DMS79 (cell line): ENCODE data around the gene BTBD19.
"Not testable (repeated sequence)": the region's sequence is repeated elsewhere in the genome, so short reads cannot be mapped to it uniquely, and the experiment has no call there.

Experiments used
- DNase-seq: peaks from one replicate; lab custom pipeline; 2025; lab: John Stamatoyannopoulos, UW

BTBD19 gene

DNA sequence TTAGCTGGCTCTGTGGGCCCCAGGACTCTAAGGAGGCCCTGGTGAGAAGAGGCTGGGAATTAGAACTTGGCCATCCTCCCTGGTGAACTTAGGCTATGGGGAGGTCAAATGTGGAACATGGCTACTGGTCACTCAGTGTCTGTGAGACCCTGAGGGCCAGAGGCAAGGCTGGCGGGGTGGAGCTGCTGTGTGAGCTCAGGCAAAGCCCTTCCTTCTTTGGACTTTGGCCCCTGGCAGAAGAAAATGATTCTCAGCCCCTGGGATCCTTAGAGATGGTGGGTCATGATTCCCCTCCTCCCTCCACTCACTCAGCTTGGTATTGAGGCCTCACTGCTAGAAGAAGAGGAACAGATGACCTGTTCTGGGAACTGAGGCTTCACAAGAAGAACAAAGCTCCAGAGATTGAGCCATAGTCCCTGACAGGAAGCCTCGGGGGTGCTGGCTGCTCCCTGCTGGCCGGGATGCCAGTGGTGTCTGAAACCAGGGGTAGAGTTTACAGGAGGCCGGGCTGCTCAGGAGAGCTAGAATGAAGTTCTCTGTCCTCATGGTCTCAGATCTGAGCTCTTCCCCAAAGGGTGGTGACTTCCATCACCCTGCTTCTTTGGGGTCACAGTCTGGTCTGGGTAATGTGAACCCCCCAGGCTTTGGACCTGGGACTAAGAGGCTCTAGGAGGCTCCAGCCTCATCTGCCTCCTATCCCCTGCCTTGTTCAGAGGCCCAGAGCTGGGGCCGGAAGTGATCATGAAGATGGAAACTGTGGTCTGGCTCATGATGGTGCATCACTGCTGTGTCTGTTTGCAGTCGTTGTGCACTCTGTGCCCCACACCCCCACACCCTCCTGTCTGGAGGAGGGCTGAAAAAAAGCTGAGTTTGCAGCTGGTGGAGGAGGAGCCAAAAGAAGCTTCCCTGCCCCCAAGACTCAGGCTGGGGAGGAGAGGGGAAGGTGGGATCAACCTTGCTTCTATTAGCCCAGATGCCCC, 905 bp downstream of the BTBD19 start:
- DNase-seq = no peak

DNA sequence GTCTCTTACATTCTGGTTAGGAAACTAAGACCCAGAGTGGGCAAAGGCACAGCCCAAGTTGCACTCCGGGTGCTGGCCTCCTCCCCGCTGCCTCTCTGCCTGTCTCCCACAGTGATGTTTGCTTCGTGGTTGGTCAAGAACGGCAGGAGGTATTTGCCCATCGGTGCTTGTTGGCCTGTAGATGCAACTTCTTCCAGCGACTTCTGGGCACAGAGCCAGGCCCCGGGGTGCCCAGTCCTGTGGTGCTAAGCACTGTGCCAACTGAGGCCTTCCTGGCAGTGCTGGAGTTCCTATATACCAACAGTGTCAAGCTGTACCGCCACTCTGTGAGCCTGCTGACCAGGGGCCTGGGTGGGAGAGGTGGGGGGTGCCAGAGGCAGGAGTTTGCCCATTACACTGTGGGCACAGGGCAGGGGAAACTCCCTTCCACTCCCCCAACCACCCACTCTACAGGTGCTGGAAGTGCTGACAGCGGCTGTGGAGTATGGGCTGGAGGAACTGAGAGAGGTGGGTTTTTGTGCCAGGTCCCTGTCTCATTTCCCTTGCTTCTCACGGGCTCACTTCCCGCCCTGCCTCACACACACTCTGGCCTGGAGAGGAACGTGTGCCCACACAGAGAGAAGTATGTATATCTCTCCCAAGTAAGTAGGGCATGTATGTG, 1.9 kb downstream of the BTBD19 start:
- DNase-seq = no peak

DNA sequence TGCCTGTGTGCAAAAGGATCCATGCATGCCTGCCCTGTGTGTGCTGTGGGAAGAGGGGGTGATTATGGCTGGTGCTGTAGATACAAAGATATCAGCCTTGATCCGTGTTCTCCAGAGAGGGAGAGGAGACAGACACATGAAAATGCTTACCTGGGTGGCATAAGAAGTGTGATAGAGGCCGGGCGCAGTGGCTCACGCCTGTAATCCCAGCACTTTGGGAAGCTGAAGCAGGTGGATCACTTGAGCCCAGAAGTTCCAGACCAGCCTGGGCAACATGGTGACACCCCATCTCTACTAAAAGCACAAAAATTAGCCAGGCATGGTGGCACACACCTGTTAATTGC, 2.4 kb downstream of the BTBD19 start:
- DNase-seq = not testable (repeated sequence)

DNA sequence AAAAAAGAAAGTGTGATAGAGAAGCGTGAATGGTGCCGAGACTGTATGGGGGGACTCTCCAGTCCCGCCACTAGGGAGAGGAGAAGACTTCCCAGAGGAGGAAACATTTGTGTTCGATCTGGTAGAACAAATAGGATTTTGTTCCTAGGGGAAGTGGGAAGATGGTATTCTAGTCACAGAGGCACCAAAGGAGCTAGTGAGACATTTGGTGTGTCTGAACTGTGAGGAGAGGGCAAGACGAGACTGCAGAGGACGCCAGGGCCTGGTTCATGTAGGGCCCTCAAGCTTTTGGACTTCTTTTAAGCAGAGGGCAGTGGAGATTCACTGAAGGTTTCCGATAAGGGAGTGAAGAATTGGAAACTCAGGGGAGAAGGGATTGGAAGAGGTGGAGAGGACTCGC, 2.9 kb downstream of the BTBD19 start:
- no peak for DNase-seq

DNA sequence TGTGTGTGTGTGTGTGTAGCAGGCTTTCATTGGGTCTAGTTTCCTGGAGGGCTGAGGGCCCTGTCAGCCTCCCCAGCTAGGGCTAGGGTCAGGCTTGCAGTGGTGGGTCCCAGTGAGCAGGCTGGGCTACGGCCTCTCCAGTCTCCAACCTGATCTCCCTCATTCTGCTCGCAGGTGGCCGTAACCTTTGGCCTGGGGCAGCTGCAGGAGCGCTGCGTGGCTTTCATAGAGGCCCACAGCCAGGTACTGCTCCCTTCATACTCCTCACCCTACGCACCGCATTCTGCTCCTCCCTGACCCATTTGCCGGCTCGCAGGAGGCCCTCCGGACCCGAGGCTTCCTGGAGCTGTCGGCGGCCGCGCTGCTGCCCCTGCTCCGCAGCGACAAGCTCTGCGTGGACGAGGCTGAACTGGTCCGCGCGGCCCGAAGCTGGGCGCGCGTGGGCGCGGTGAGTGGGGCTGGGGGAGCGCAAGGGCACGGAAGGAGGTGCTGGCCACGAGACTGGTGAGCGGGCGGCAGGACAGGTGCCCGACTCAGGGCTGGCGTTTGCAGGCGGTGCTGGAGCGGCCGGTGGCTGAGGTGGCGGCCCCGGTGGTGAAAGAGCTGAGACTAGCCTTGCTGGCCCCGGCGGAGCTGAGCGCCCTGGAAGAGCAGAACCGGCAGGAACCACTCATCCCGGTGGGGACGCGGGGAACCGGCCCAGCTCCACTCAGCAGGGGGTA, 4.7 kb downstream of the BTBD19 start:
- DNase-seq = no peak

DNA sequence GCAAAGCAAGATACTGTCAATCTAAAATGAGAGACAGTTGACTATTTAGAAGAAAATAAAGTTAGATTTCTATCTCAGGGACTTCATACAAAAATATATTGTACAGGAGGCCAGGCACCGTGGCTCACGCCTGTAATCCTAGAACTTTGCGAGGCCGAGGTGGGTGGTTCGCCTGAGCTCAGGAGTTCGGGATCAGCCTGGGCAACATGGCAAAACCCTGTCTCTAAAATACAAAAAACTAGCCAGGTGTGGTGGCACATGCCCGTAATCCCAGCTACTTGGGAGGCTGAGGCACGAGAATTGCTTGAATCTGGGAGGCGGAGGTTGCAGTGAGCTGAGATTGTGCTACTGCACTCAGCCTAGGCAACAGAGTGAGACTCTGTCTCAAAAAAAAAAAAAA, 7.6 kb downstream of the BTBD19 start:
- DNase-seq = not testable (repeated sequence)

DNA sequence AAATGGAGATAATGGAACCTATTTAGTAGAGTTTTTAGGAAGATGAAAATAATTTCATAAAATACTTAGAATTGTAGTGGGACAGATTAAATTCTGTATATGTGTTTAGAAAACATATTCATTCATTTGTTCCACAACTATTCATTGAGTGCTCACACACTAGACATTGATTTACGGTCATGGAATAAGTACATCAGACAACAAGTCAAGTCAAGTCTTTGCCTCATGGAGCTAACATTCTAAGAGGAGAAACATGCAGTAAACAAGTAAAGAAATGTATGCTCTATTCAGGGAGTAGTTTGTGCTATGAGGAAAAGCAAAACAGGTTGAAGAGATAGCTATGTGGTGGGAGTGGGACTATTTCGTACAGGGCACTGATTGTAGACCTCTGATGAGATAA, 9.0 kb downstream of the BTBD19 start:
- DNase-seq = no peak

DNA sequence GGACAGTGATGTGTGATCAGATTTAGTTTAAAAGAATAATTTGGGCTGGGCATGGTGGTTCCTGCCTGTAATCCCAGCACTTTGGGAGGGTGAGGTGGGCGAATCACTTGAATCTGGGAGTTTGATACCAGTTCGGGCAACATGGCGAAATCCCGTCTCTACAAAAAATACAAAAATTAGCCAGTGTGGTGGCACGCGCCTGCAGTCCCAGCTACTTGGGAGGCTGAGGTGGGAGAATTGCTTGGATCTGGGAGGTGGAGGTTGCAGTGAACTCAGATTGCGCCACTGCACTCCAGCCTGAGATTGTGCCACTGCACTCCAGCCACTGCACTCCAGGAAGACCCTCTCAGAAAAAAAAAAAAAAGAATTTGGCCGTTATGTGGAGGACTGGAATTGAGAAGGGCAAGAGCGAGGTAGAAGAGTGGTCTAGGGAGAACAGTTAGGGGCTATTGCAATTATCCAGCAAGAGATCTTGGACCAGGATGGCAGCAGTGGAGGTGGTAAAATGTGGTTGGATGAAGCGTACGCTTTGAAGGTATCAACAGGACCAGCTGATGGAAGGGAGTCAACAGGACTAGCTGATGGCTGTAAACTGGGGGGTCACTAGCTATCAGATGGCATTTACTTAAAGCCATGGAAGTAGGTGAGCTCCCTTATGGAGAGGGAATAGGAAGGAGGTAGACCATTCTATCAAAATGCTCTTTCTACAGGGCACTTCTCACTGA, 9.6 kb downstream of the BTBD19 start:
- DNase-seq = no peak

DNA sequence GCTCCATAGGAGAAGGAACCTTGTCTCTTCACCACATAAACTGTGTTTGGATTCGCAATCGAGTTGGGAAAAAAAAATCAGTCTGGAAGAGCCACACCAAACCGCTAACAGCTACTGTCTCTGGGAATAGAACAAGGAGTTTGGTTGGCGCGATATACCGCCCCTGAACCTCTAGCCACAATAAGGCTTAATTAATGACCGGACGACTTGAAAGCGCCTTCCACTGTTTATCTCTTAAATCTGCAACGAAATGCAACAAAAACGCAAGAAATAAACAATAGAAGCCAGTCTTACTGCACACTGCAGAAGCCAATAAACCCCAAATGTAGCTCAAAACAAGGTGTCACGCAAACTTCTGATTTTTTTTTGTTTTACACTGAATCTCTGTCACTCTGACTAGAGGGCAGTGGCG, 10.9 kb downstream of the BTBD19 start:
- no peak for DNase-seq

DNA sequence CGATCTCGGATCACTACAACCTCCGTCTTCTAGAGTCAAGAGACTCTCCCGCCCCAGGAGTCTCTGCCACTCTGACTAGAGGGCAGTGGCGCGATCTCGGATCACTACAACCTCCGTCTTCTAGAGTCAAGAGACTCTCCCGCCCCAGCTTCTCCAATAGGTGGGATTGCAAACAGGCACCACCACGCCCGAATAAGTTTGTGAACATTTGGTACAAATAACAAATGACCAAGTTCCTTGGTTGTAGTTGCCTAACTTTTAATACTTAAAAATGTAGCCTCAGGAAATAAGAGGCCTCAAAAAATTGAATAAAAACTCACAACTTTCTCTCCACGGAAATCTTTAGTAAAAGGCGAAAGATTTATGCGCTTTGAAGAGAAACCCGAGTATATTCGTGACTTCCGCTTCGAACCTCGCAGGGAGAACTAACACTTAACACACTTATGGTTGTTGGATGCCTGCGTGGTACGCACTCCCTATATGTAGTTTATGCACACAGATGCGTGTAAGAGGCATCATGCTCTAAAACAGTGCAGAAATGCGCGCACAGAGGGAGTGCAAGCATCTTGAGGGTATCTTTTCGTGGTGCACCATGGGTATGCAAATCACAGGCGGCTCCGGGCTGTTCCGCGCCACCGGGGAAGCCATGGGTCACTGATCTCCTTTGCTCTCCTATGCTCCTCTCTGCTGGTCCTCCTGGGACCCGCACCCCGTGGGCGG, 11.4 kb downstream of the BTBD19 start:
- no peak for DNase-seq

DNA sequence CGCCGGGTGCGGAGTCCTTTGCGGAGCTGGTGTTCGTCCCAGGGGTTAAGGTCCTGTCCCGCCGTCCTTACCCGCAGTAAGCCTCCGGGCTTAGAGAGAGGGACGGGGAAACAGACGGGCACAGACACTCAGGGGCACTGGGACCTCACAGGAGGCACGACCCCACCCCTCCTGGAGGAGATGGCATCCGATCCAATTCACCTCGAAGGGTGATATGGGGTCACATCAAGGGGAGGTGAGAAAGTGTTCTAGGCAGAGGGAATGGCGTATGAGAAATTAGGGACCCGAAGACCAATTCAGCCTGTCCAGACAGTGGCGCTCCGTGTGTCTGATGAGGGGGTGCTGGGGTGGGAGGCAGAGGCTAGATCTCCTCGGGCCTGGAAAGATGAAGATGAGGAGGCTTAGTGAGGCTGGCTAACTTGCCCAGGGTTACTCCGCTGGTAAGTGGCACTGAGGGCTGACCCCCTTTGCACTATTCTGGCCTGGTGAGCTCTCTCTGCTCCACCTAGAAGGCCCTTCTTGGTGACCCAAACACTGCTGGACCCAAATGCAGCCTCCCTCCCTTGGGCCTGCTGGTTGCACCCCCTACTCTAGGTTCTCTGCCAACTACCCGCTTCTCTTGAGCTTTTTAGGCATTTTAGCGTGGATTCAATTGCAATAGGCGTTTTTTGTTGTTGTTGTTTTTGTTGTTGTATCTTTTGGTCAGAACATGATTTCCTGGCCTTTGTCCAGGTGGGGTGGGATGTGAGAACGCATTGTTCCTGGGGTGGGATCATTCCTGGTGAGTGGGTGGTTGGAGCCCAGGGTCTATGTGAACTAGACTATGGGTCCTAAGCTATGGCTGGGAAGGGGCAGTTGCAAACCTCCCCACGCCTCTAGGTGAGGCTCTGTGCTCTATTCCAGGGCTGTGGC, 12.3 kb downstream of the BTBD19 start:
- no peak for DNase-seq

DNA sequence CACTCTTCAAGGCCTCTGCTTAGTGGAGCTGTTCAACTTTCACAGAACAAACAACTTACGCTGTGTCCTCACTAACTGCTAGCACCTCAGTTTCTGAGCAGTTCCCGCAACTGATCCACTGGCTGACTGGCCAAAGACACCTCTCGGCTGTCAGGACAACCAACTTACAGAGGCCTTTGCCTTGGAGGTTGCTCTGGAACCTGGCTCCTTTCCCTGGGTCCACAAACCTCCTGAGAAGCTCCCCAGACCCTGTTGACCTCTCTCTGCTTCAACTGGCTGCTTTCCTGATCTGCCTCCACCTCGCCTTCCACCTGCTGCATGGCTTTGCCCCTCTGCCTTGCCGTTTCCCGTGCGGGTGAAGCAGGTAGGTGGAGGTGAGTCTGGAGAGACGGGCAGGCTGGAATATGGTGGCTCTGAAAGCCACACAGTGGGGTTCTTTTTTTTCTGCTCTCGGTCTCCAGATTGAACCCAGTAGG, 13.0 kb downstream of the BTBD19 start:
- DNase-seq = no peak

DNA sequence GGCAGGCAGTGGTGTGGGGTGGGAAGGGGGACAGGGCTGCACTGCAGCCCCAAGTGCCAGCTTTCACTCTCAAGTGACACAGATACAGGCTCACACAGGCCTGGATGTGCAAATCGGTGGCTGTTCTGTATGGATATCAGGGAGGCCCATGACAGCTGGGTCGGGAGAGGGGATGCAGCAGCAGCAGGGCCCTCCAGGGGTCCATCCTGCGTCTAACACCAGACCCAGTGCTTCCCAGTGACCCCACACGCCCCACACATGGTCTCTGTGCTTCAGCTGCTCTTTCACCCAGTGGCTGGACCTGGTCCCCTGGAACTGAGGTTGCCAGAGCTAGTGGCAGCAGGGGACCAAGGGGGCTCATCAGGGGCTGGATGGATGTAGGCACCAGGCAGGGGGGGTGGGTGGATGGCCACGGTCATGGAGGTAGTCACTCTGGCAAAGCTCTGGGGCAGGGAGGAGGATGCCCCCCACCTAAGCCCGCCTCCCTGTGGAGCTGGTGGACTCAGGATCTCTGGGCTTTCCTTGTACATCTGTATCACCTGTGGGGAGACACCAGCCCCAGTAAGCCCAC, 13.9 kb downstream of the BTBD19 start:
- DNase-seq = no peak

DNA sequence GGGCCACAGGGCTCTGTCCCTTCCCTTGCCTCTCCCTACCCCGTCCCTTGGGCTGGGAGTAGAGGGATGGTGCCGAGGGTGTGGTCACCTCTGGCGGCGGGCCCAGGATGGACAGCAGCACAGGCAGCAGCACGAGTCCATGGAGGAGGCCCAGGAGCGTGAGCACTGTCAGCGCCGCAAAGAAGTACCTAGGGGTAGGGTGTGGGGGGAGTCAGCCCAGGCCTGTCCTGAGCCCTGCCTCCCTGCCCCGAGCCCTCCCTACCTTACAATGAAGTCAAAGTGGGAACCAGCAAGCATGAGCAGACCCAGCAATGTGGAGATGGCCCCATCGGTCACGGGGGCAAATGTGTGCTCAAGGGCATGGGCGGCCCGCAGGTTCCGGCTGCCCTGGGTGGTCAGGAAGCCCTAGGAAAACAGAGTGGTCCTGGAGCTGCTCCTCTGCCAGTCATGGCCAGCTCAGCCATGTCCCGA, 14.7 kb downstream of the BTBD19 start:
- DNase-seq = no peak

DNA sequence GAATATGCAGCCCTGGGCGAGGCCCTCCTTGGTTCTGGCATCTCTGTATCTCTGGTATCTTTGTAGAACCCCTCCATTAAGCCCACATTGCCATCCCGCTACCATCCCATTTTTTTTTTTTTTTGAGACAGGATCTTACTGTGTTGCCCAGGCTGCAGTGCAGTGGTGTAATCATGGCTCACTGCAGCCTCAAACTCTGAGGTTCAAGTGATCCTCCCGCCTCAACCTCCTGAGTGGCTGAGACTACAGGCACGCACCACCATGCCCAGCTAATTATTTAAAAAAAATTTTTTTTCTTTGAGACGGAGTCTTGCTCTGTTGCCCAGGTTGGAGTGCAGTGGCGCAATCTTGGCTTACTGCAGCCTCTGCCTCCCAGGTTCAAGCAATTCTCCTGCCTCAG, 16.1 kb downstream of the BTBD19 start:
- DNase-seq = not testable (repeated sequence)

DNA sequence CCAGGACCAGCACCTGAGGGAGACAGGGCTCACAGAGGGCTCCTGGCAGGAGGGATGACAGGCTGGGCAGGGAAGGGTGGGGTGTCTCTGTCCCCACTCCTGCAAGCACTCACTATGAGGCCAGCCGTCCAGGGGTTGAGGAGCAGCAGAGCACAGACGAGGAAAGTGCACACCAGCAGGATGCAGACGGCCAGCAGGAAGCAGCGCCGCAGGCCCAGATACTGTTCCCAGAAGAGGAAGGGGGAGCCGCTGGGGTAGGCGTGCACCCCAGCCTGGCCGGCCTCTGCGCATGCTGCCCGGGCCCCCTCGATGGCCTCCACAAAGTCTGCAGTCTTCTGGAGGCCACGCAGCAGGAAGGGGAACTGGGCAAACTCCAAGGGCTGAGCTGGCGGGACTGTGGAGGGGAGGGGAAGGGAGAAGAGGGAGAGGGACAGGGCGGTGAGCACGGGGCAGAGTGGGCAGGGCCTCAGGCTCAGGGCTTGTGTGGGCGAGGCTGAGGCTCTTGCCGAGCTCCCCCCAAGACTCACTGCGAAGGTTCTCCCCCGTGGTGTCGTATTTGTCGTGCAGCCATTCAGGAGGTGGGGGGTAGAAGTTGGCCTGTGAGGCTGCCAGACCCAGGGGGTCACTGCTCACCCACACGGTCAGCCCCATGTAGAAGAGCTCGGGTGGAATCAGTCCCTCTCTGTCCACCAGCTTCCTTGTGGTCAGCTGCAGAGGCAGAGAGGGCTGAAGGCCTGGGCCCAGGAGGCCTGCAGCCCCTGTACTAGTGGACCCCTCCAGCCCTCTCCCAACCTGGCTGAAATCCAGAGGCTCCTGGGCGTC, 18.3 kb downstream of the BTBD19 start:
- DNase-seq = no peak

DNA sequence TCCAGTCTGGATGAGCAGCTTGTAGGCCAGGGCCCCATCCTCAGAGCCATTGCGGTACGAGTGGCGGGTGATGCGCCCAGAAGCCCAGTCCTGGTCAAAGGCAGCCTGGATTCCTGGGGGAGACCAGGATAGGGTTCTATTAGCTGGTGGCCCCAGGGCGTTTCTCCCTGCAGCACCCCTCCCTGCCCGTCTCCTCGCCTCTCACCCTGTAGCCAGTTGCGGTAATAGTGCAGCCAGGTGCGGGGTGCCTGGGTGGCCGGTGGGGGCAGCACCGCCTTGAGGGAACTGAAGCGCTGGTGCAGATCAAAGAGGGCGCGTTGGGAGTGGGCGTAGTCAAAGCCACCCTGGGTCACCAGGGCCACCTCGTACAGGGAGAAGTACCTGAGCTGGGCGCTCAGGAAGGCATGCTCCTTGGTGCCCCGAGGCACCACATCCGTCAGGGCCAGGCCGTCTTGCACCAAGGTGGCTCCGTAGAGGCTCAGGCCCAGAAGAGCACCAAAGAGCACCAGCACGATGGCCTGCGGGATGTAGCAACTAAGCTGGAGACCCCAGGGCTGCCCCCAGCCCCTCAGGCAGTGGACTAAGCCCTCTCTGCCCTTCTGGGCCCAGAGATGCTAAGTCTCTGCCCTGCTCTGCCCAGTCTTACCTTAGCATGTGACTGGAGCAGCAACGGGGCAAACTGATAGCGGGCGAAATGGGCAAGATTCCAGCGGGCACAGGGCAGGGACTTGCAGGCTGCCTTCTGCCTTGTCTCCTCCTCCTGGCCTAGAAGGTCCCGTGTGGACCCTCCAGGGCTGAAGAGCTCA, 19.1 kb downstream of the BTBD19 start:
- no peak for DNase-seq
